SK-N-MC (cell line): ENCODE data around the gene NXN.

ENCODE experiments used
- EZH2 ChIP-seq: fragments of 200-600 bp; sonication (generic); IDR thresholded peaks from one replicate; pipeline ENCODE4 v1.6.1; 2017; ENCODE audit warnings: antibody characterized with exemption
- FOXP2 ChIP-seq: optimal IDR thresholded peaks from 2 replicates; pipeline ENCODE3; 2011; ENCODE audit warnings: mild to moderate bottlenecking, moderate library complexity; ENCODE audit not compliant: insufficient read depth; ENCODE audit errors: extremely low read length, control extremely low read depth
- POLR2AphosphoS5 ChIP-seq: IDR thresholded peaks from 2 replicates; pipeline ENCODE4 v1.6.1; 2012; ENCODE audit warnings: mild to moderate bottlenecking, low read depth, low read length, borderline replicate concordance

DNA sequence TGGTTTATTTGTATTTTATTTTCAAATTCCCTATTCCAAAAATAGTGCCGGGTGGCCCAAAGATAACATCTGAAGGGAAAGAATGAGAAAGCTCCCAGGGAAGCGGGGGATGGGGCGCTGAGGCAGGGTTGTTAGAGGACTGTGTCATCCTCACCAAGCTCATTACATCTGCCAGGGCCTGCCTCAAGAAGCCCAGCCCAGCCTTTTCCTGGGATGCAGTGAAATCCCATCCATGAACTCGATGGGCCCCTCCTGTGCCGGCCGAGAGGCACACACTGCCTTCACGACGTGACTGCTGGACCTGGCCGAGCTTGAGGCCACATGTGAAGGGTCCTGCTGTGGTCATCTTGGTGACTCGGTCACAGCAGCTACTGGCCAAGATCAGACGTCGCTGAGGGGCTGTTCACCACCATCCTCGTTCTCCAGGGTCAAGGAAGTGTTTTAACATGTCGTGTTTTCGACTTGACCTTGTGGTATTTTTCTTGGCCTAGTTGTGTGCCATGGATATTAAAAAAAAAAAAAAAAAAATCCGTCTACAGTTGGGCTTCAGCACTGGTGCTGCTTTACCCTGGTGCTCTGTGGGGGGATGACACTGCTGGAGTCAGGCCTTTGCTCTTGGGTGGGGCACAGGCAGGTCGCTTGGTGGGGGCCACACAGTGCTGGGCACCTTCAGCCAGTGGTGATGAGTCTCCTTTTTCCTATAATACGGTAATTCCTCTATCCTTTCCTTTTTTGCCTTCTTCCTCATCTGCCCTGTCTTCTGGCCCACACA lies 22.2 kb upstream of the NXN start:
- TF ChIP-seq POLR2AphosphoS5, result no peak
- no peak for TF ChIP-seq EZH2
- TF ChIP-seq FOXP2, result no peak
